ENCODE results near the gene EDIL3. TPM values are rescaled to one million over a fixed set of nuclear protein-coding genes. Genes with fewer than 3 reads are reported as not detected.

The EDIL3 gene
- total and polyA plus RNA-seq, 2 of the 8 experiments (the other 6 are each of a cell fraction or from before 2014, with no cell fraction given) = 14.7 to 47.2 TPM

DNA sequence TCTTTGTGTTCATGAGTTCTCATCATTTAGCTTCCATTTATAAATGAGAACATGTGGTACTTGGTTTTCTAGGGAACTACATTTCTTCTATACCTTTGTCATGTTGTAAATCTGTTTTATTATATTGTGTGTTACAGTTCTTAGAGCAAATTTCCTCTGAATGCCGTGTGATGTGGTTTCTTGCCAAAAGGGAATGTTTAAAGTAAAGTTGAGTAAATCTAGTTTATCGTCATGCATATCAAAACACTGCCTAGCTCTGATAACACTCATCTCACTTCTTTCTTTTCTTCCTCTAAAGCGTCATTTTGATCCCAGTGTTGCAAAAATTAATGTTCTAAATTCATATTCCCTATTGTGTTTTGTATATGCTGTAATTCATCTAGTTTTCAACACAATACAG is 368.6 kb downstream of the EDIL3 start:
- ChIA-PET POLR2A (ENCODE audit: partially characterized antibody) (interaction anchor here (0.9 kb wide), 1 partner anchor 9 kb away, joined by 3 read pairs; no protein-coding TSS in a partner anchor), CTCF (ENCODE audit: partially characterized antibody) (interaction anchor here (0.9 to 1.6 kb wide), 2 partner anchors 13 to 89 kb away, joined by 4 read pairs; no protein-coding TSS in a partner anchor)
- Histone ChIP-seq H3K23ac (ENCODE audit: insufficient read length) (no peak overlapping the region), H3K27ac (ENCODE audit: low read depth, low read length) (no peak overlapping the region), H3K4me3 (ENCODE audit: extremely low read depth in 1 of 4, insufficient read depth in 2 of 4, low read depth in 3 of 4, low read length in 4 of 4) (no peak overlapping the region), H3K23me2 (ENCODE audit: low read depth, low read length) (no peaks in the 10 kb centered on the region), H3K4ac (replicated peaks; ENCODE audit: insufficient read length, low read depth, low read length) (no peak overlapping the region), H2AFZ (ENCODE audit: low read length) (no peak overlapping the region), H3K9me3 (ENCODE audit: insufficient read depth in 2 of 2, low read depth in 1 of 2, low read length in 1 of 2) (no peaks in the 10 kb centered on the region), H2BK15ac (ENCODE audit: low read length) (no peak overlapping the region), H4K91ac (replicated peaks; ENCODE audit: insufficient read length, low read length) (no peak overlapping the region), H3K4me1 (replicated peaks in 1 of 4; ENCODE audit: control insufficient read depth in 3 of 4, insufficient read depth in 4 of 4, low read length in 3 of 4) (peaks cover 0 to 2% (median 0%) of the 10 kb centered on the region in 4 experiments; a peak in 1 of 7 replicates), H2BK120ac (replicated peaks; ENCODE audit: low read depth, low read length) (no peak overlapping the region), H3K4me2 (ENCODE audit: insufficient read depth in 1 of 2, low read depth in 2 of 2, low read length in 2 of 2) (no peak overlapping the region), H3K9ac (replicated peaks in 1 of 4; ENCODE audit: extremely low read depth in 1 of 4, low read depth in 3 of 4, low read length in 3 of 4) (no peak overlapping the region), H2BK5ac (ENCODE audit: low read depth, low read length) (no peak overlapping the region), H3K14ac (ENCODE audit: insufficient read length) (no peak overlapping the region), H3K18ac (ENCODE audit: extremely low read depth, low read length) (no peak overlapping the region), H2AK5ac (ENCODE audit: low read depth, low read length) (no peak overlapping the region), H2BK20ac (ENCODE audit: low read length) (no peak overlapping the region), H3K36me3 (ENCODE audit: control insufficient read depth in 2 of 4, insufficient read depth in 4 of 4, low read length in 3 of 4) (no peaks in the 10 kb centered on the region), H2BK12ac (ENCODE audit: low read depth, low read length) (no peak overlapping the region), H3K79me2 (ENCODE audit: control insufficient read depth in 1 of 2, insufficient read depth in 2 of 2, low read length in 2 of 2) (no peaks in the 10 kb centered on the region), H4K5ac (ENCODE audit: insufficient read length, low read depth, low read length) (no peak overlapping the region), H3K56ac (replicated peaks; ENCODE audit: insufficient read length, low read depth, low read length) (no peak overlapping the region), H4K20me1 (replicated peaks in 1 of 2; ENCODE audit: control insufficient read depth in 1 of 2, insufficient read depth in 2 of 2, low read length in 2 of 2) (no peaks in the 10 kb centered on the region), H4K8ac (ENCODE audit: extremely low read depth, insufficient read depth, low read length) (no peak overlapping the region), H3K27me3 (replicated peaks in 1 of 4; ENCODE audit: control insufficient read depth in 3 of 4, extremely low read depth in 1 of 4, insufficient read depth in 3 of 4, low read length in 3 of 4) (no peaks in the 10 kb centered on the region), H3K79me1 (ENCODE audit: low read depth, low read length) (no peaks in the 10 kb centered on the region)
- DNase-seq (ENCODE audit: low read depth in 1 of 2, low spot score in 2 of 2) (no peak), FAIRE-seq (no peak)
- no peak for TF ChIP-seq RAD21 (IDR thresholded peaks at IDR 0.05 in 1 of 2, conservative IDR thresholded peaks at IDR 0.05 in 1 of 2; ENCODE audit: low read depth in 2 of 2, low read length in 2 of 2)
- no peak for TF ChIP-seq KDM4A (IDR thresholded peaks at IDR 0.05; ENCODE audit: low read depth, low read length, severe bottlenecking)
- TF ChIP-seq KDM5A (IDR thresholded peaks at IDR 0.05; ENCODE audit: low read length) = no peak
- no peak for TF ChIP-seq RNF2 (IDR thresholded peaks at IDR 0.05; ENCODE audit: borderline replicate concordance, low read depth, low read length, missing control alignments, poor library complexity, severe bottlenecking)
- TF ChIP-seq CHD1 (IDR thresholded peaks at IDR 0.05; ENCODE audit: low read depth, low read length) = no peak
- no peak for TF ChIP-seq JUND (IDR thresholded peaks at IDR 0.05; ENCODE audit: low read length)
- no peak for TF ChIP-seq EGR1 (IDR thresholded peaks at IDR 0.05; ENCODE audit: borderline replicate concordance, low read depth, low read length)
- no peak for TF ChIP-seq JUN (IDR thresholded peaks at IDR 0.05; ENCODE audit: low read depth, low read length)
- no peak for TF ChIP-seq RBBP5 (IDR thresholded peaks at IDR 0.05; ENCODE audit: borderline replicate concordance, low read depth, low read length)
- 90% methylated on average over 3 of the region's 3 CpGs; no CpG with 5 or more reads in 1 of the 2 experiments for WGBS, 2 experiments (ENCODE audit: extremely low coverage in 1 of 2, insufficient coverage in 1 of 2, insufficient read length in 1 of 2, insufficient replicate concordance in 2 of 2, low coverage in 1 of 2, low lambda C conversion rate in 2 of 2, missing lambda C conversion rate in 1 of 2)

All from H1 (cell line).